ES-I3 (cell line): ENCODE results near the gene NEUROG1.
"Not testable (repeated sequence)": the region's sequence is repeated elsewhere in the genome, so short reads cannot be mapped to it uniquely, and the experiment has no call there.

Experiments
- H3K36me3 ChIP-seq: 2 replicates; pipeline ENCODE4 v1.6.1; 2013; ENCODE audit warnings: mild to moderate bottlenecking, low read length, control low read depth, moderate library complexity; ENCODE audit not compliant: insufficient read depth
- H3K4me1 ChIP-seq: 2 replicates; pipeline ENCODE4 v1.6.1; 2013; ENCODE audit warnings: mild to moderate bottlenecking, control low read depth, low read length; ENCODE audit not compliant: insufficient read depth
- H3K9ac ChIP-seq: 2 replicates; pipeline ENCODE4 v1.6.1; 2013; ENCODE audit warnings: low read depth, mild to moderate bottlenecking, low read length, moderate library complexity
- H3K9me3 ChIP-seq: 2 replicates; pipeline ENCODE4 v1.6.1; 2013; ENCODE audit warnings: mild to moderate bottlenecking, low read length, moderate library complexity; ENCODE audit not compliant: control insufficient read depth, insufficient read depth

NEUROG1 gene

GRCh38 chr5:135537271-135537670, 1.5 kb upstream of the NEUROG1 start:
- H3K36me3 ChIP-seq = no peaks in the 10 kb centered on the region
- peaks cover 3% of the 10 kb centered on the region for H3K9me3 ChIP-seq
- no peak overlapping the region for H3K9ac ChIP-seq
- H3K4me1 ChIP-seq = peaks cover 5% of the 10 kb centered on the region; the same call in 1 of the 2 replicates

- peaks cover 5% of the 10 kb centered on the region; the same call in 1 of the 2 replicates for H3K4me1 ChIP-seq
- H3K9ac ChIP-seq = peak overlapping the region; percentile 24; the same call in 1 of the 2 replicates
- H3K36me3 ChIP-seq = no peaks in the 10 kb centered on the region
- H3K9me3 ChIP-seq = peaks cover 3% of the 10 kb centered on the region
Observed at GRCh38 chr5:135535420-135535819, 344 bp downstream of the NEUROG1 start.

GRCh38 chr5:135534609-135535419, 950 bp downstream of the NEUROG1 start:
- peak overlapping the region; percentile 24; the same call in 1 of the 2 replicates for H3K9ac ChIP-seq
- peaks cover 3% of the 10 kb centered on the region for H3K9me3 ChIP-seq
- H3K4me1 ChIP-seq = peaks cover 5% of the 10 kb centered on the region; the same call in 1 of the 2 replicates
- H3K36me3 ChIP-seq = no peaks in the 10 kb centered on the region

- Histone ChIP-seq H3K36me3 (no peaks in the 10 kb centered on the region), H3K4me1 (peaks cover 5% of the 10 kb centered on the region; the same call in 1 of the 2 replicates), H3K9me3 (peaks cover 3% of the 10 kb centered on the region), H3K9ac (no peak overlapping the region)
Observed at GRCh38 chr5:135533794-135534193, 2.0 kb downstream of the NEUROG1 start.

- Histone ChIP-seq H3K36me3 (no peaks in the 10 kb centered on the region), H3K9me3 (peaks cover 2% of the 10 kb centered on the region), H3K9ac (no peak overlapping the region), H3K4me1 (peaks cover 5% of the 10 kb centered on the region; the same call in 1 of the 2 replicates)
Observed at GRCh38 chr5:135533334-135533733, 2.4 kb downstream of the NEUROG1 start.

- H3K9me3 ChIP-seq, H3K9ac ChIP-seq, H3K4me1 ChIP-seq, H3K36me3 ChIP-seq: not testable (repeated sequence)
Observed at GRCh38 chr5:135529576-135529975, 6.2 kb downstream of the NEUROG1 start.

- H3K9ac ChIP-seq = no peak overlapping the region
- no peaks in the 10 kb centered on the region for H3K4me1 ChIP-seq
- no peaks in the 10 kb centered on the region for H3K9me3 ChIP-seq
- no peaks in the 10 kb centered on the region for H3K36me3 ChIP-seq
Observed at GRCh38 chr5:135526924-135527323, 8.8 kb downstream of the NEUROG1 start.

GRCh38 chr5:135521964-135522363, 13.8 kb downstream of the NEUROG1 start:
- H3K9me3 ChIP-seq = no peaks in the 10 kb centered on the region
- H3K4me1 ChIP-seq = no peaks in the 10 kb centered on the region
- no peak overlapping the region for H3K9ac ChIP-seq
- no peaks in the 10 kb centered on the region for H3K36me3 ChIP-seq

GRCh38 chr5:135517631-135518030, 18.1 kb downstream of the NEUROG1 start:
- no peaks in the 10 kb centered on the region for H3K36me3 ChIP-seq
- no peaks in the 10 kb centered on the region for H3K4me1 ChIP-seq
- no peaks in the 10 kb centered on the region; the same call in 1 of the 2 replicates for H3K9me3 ChIP-seq
- no peak overlapping the region for H3K9ac ChIP-seq

- no peaks in the 10 kb centered on the region for H3K36me3 ChIP-seq
- H3K9ac ChIP-seq = no peak overlapping the region
- no peaks in the 10 kb centered on the region; the same call in 1 of the 2 replicates for H3K9me3 ChIP-seq
- H3K4me1 ChIP-seq = no peaks in the 10 kb centered on the region
Observed at GRCh38 chr5:135514116-135514515, 21.6 kb downstream of the NEUROG1 start.

GRCh38 chr5:135511761-135512575, 23.8 kb downstream of the NEUROG1 start:
- no peaks in the 10 kb centered on the region for H3K36me3 ChIP-seq
- H3K9me3 ChIP-seq = no peaks in the 10 kb centered on the region; the same call in 1 of the 2 replicates
- H3K4me1 ChIP-seq = no peaks in the 10 kb centered on the region; the same call in 1 of the 2 replicates
- H3K9ac ChIP-seq = no peak overlapping the region

GRCh38 chr5:135509995-135510394, 25.8 kb downstream of the NEUROG1 start:
- Histone ChIP-seq H3K4me1 (no peaks in the 10 kb centered on the region; the same call in 1 of the 2 replicates), H3K9me3 (no peaks in the 10 kb centered on the region), H3K9ac (no peak overlapping the region), H3K36me3 (no peaks in the 10 kb centered on the region)

- Histone ChIP-seq H3K9me3 (no peaks in the 10 kb centered on the region), H3K4me1 (no peaks in the 10 kb centered on the region; the same call in 1 of the 2 replicates), H3K36me3 (no peaks in the 10 kb centered on the region), H3K9ac (no peak overlapping the region)
Observed at GRCh38 chr5:135508496-135509005, 27.2 kb downstream of the NEUROG1 start.

GRCh38 chr5:135505973-135506372, 29.8 kb downstream of the NEUROG1 start:
- Histone ChIP-seq H3K9me3 (no peaks in the 10 kb centered on the region), H3K4me1 (no peaks in the 10 kb centered on the region; the same call in 1 of the 2 replicates), H3K9ac (no peak overlapping the region), H3K36me3 (no peaks in the 10 kb centered on the region)
